Measurements from ENCODE around the gene PAF1.
"Not testable (repeated sequence)": the region's sequence is repeated elsewhere in the genome, so short reads cannot be mapped to it uniquely, and the experiment has no call there.

The PAF1 gene

DNA sequence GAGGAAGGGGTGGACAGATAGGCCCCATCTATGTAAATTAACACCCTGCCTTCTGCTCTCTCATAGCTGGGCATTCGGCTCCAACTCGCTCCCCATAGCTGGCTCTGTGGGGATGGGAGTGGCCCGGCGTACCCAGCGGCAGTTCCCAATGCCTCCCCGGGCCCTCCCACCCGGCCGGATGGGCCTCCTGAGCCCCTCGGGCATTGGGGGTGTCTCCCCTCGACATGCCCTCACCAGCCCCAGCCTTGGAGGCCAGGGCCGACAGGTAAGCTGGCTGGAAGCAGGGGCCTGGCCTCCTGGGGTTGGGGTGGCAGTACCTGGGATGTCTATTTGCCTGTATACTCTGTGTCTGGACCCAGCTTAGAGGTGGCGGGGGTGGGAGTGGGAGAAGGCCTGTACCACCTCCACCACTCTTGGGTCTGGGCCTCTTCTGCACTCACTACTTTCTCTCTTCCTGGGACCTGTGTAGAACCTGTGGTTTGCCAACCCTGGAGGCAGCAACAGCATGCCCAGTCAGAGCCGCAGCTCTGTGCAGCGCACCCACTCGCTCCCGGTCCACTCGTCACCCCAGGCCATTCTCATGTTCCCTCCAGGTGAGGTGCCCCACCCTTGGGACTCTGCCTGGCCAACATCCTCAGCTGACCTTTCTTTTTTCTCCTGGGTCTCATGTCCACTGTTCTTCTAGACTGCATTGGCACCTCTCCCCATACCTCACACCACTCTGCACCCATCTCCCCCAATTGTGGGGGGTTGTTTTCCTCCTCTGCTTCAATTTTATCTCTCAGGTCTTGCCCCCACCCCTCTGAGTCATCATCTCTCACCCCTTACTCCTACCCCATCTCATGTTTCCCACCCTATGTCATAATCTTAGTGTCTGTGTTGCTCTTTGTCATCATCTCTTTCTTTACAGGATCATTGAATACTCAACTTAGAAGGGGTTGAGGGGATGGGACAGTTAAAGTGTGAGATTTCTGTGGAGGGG is 10.1 kb downstream of the PAF1 start:
- DNase-seq, result no peak

DNA sequence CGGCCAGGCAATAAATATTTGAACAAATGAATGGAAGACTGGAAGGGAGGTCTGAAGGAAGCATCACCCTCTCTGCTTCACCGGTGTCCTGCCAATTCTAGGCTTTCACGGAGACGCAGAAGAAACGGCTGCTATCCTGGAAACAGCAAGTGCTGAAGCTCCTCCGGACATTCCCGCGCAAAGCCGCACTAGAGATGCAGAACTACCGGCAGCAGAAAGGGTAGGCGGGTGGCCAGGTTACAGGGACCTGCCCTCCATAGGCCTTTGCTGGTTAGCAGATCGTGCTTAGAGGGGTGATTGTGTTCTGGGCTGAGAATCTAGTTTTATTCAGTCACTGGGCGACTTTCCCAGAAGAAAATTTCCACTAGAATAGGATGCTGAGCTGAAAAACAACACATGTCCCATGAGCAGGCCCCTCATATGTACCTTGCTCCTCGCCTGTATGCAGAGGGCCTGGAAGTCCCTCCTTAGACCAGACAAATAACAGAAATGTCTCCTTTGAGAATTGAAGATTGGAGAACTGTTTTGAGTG is 11.0 kb downstream of the PAF1 start:
- DNase-seq, result no peak

DNA sequence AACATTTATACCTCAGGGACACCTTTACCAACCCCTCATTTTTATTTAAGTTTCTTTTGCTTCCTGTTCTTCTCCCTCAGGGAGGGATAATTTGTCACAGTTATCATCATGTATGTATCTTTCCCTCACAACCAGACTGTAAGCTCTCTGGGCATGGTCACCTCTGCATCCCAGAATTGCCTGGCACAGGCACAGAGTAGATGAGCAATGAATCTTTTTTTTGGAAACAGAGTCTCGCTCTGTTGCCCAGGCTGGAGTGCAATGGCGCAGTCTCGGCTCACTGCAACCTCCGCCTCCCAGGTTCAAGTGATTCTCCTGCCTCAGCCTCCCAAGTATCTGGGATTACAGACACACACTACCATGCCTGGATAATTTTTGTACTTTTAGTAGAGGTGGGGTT is 11.5 kb downstream of the PAF1 start:
- not testable (repeated sequence) for DNase-seq

DNA sequence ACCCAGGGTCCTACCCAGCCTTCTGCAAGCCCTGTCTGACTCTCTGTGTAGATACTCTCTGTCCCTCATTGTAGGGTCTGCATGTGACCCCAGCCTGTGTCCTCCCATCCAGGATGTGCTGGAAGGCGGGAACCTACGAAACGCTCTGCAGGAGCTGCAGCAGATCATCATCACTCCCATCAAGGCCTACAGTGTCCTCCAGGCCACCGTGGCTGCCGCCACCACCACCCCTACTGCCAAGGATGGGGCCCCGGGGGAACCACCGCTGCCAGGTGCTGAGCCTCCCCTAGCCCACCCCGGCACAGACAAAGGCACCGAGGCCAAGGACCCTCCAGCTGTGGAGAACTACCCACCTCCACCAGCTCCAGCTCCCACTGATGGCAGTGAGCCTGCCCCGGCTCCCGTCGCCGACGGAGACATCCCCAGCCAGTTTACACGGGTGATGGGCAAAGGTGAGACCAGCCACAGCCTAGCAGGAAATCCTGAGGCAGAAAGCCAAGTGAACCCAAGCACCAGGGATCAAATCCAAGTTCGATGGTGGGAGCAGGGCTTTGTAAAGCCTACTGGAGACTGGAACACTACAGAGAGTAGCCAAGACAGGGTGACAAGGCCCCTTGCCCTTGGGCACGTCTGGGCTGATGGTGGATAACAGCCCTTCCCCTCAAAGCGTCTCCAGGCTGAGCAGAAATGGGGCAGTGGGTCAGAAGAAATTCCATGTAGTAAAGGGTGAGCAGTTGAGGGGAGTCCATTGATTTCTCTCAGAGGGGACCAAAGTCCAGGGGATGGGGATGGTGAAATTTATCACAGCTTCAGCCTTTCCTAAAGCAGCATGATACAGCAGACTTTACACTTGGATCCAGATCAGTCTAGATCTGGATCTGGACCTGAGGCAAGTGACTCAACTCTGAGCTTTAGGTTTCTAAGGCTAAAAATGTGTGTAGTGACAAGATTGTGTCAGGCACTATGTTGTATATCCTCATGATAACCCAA is 13.2 kb downstream of the PAF1 start:
- no peak for DNase-seq

DNA sequence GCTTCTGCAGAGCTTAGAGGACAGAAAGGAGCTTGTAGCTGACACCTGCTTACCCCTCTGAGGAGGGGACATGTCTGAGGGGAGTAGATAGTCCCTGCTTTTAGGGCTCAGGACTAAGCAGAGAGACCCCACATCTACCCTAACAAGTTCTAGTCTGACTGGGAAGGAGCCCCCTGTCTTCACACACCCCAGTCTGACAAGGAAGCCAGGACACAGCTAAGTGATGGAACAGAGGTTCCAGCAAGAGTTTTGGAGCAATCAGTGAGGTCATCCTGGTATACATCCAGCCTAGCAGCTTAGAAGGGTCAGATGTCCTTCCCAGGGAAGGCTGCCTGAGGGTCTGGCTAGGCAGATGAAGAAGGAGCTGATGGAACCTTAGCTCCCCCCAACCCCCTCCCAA is 15.0 kb downstream of the PAF1 start:
- DNase-seq, result no peak

DNA sequence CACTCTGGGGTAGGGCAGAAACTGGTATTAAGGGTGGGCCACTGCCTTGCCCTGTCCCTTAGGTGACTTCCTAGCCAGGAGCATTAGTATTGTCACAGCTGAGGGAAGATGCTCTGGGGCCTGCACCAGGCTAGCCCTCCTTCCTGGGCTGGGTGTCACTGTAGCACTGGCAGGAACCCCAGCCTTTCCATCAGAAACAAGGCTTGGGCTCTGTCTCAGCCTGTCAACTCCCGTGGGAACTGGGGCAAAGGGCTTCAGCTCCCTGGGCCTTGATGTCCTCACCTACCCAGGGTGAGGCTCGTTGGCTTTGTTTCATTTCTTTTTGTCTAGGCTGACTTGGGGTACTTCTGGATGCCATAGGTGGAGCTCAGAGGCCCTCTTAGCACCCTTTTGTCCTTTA is 18.0 kb downstream of the PAF1 start:
- no peak for DNase-seq

DNA sequence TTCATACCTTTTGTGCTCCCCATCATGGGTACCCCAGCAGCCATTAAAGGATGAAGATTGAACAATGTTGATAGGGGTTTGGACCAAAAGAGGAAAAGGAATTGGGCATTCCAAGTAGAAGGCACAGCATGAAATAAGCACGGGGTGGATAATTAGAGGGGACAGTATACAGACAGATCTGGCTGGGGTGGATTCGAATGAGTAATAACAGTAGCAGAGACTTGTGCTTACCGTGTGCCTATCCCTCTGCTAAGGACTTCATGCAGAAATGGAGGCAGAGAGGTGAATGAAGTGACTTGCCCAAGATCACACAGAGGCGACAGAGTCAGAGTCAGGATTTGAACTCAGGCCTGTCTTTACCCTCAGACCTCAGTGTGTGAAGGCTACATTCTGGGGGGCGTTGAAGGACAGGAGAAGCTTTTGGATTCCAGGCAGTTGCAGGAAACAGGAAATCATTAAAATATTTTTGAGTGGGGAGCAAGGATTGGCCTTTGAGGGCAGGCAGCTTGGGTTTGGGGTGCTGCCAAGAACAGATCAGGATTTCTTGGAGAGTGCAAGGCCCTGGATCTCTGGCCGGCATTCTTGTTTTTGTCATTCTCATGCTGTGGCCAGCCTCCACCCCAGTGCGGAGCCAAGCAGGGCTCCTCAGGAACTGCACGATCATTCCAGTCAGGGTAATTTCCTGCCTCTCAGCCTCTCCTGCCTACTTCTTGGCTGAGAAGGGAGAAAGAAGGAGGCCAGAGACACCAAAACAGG is 18.7 kb downstream of the PAF1 start:
- no peak for DNase-seq

DNA sequence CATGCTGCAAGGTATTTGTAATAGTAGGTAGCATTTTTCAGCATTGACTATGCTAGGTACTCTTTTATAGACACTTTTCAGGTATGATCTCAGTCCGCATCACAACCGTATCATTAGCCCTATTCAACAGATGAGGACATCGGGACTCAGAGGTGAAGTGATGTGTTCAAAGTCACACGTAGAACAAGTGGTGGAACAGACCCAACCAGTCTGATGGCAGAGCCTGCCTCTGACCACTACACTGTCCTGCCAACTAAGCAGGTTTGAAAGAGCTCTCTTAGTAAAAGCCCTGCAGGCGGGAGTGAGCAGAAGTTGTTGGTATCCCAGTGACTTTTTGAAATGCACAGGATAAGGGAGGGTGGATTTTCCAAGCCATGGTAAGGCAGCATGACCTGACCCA is 20.2 kb downstream of the PAF1 start:
- no peak for DNase-seq

DNA sequence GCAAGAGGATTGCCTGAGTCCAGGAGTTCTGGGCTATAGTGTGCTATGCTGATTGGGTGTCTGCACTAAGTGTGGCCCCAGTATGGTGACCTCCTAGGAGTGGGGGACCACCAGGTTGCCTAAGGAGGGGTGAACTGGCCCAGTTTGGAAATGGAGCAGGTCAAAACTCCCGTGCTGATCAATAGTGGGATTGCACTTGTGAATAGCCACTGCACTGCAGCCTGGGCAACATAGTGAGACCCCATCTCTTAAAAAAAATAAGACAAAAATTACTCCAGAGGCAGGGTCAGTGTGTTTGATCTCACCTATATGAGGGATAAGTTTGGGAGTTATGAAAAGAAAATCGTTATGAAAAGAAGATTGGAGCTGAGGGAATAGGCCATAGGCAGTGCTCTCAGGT is 21.7 kb downstream of the PAF1 start:
- no peak for DNase-seq

DNA sequence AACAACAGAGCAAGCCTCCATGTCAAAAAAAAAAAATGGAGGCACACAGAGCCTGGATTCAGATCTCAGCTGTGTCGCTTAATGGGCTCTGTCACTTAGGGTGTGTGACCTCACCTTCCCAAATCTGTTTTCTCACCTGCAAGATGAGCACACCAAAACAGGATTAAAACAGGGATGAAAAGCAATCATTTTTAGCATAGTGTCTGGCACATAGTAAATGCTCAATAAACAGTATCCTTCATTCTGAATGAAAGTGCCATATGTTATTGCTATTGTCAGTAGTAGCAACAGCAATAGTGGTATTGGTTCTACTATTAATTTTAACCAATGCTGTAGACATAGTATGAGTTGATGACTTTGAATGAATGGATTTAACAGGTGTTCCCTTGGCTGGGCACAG is 25.4 kb downstream of the PAF1 start:
- DNase-seq, result no peak

DNA sequence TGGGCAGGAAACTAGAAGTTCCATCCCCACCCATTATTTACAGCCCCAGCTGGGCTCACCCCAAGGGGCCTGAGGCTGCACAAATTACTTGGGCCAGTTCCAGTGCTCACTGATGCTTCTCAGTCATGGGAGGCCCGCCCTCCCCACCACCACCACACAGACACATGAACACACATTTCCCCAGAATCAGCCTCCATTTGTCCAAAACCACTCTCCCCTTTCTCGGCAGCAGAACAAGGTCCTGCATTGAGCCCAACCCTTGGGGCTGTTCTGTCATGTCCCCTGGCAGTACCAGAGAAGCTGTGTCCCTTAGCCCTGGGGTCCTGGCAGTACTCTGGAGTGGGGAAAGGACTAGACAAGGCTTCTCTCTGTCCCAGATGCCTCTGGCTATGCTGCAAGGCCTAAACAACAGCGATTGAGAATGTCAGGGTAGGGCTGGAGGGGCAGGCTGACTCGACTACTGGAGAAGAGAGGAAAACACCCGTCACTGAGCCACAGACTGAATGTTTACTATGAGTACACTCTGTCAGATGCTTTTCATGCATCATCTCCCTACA is 26.9 kb downstream of the PAF1 start:
- DNase-seq, result no peak

DNA sequence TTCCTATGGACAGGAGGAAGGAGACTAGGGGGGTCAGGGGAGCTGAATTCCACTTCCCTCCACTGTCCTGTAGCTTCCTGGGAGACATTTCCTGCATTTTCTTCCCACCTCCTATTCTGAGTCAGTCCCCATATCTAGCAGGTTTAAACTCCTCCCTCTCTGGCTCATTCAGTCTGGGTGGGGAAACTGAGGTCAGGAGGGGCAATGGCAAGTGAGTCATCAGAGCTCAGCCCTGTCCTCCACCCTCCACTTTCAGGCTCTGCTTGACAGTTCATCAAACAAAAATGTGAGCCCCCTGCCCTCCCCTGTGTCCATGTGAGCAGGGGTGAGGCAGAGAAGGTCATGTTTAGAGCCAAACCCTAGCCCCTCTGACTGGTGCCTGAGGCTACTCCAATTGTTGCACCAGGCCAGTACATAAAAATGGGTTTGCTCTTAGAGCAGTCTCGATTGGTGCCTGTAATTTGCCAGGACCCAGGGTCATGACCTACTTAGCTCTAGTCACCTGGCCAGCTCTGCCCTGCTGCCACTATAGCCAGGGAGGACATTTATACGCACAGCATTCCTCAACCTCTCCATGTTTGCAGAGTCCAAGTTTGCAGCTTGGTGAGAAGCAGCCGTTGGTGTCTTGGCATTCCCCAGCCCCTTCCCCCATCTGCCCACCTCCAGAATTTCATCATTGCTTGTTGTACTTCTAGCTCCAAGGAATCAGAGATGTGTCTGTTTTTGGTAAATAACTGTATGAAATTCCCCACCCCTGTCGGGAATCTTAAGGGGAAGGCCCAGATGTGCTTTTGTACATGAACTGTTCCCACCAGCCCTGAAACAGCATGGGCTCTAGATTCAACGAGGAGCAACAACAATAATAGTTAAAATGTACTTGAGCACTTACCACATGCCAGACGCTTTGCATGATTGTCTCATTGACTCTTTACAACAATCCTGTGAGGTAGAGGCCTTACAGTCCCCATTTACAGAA is 27.9 kb downstream of the PAF1 start:
- no peak for DNase-seq

DNA sequence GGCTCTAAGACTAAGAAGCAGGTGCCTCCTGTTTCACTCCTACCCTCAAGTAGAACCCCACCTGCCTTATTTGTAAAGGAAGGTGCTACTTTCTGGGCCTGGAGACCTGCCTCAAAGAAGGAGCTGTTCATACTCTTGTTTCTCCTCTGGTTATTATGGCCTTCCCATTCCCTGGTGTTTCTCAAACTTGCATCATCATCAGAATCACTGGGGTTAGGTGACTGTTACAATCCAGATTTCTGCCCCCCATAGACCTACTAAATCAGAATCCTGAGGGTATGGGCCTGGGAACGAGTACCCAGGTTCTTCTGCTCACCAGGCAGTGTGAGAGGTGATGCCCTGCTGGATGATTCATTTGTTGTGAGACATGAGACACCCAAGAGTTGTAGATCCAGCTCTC is 30.3 kb downstream of the PAF1 start:
- DNase-seq, result no peak

DNA sequence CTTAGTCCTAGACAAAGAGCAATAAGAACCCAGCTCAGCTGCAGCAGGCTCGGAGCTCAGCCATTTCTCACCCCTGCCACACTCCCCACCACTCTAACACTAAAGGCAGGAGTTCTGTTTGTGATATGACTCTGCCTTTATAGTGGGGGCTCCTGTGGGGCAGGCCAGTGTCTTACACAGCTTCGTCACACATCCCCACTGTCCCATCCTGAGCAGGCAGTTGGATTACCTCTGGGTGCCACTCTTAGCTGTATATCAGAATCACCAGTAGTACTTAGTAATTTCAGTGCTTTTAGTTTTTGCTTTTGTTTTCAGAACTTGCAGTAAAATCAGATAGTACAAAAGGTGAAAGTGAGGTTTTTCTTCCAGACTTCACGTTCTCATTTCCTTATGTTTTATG is 31.9 kb downstream of the PAF1 start:
- DNase-seq, result no peak

DNA sequence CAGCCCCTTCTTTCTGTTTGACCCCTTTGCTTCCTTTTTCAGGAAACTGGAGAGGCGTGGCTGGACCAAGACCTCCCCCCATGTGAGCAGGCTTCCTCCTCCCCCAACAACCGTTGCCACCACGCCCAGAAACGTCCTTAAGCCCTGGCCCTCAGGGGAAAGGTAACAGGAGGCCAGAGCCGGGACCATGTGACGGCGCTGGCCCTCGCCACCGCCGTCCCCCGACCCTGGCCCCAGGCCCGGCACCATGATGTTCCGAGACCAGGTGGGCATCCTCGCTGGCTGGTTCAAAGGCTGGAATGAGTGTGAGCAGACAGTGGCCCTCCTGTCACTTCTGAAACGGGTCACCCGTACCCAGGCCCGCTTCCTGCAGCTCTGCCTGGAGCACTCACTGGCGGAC is 34.3 kb downstream of the PAF1 start:
- no peak for DNase-seq

DNA sequence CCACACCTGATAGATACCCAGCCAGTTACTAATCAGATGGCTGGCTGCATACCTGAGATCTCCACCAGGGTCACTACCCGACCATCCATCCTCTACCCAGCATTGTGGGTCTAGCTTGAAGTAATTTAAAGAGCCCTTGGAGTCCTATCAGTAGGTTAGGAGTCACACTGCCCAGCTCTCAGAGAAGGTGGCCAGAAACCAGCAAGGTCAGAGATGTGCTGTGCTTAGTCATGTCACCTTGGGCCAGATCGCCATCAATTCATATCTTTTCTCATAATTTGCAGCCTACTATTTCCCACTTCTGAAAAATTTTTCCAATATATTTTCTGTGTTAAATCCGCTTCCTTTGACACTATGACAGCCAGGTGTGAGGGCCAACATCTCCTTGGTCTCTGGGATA is 34.8 kb downstream of the PAF1 start:
- DNase-seq, result no peak

DNA sequence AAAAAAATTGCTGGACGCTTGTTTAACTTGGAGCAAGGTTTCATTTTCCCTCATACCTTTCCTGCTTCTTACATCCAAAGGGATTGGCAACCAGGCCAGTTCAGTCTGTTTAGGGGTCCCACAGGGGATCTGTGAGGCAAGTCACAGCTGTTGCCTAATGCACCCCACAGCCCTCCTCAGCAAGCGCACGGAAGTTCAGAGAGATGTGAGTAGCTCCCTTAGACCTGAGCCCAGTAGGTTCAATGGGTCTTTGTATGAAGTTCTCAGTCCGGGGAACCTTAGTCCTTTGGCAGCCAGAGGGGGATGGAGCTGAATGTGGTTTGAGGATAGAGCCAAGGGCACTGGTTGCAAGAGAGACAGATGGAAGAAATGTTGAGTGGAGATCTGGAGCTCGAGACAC is 35.7 kb downstream of the PAF1 start:
- no peak for DNase-seq

DNA sequence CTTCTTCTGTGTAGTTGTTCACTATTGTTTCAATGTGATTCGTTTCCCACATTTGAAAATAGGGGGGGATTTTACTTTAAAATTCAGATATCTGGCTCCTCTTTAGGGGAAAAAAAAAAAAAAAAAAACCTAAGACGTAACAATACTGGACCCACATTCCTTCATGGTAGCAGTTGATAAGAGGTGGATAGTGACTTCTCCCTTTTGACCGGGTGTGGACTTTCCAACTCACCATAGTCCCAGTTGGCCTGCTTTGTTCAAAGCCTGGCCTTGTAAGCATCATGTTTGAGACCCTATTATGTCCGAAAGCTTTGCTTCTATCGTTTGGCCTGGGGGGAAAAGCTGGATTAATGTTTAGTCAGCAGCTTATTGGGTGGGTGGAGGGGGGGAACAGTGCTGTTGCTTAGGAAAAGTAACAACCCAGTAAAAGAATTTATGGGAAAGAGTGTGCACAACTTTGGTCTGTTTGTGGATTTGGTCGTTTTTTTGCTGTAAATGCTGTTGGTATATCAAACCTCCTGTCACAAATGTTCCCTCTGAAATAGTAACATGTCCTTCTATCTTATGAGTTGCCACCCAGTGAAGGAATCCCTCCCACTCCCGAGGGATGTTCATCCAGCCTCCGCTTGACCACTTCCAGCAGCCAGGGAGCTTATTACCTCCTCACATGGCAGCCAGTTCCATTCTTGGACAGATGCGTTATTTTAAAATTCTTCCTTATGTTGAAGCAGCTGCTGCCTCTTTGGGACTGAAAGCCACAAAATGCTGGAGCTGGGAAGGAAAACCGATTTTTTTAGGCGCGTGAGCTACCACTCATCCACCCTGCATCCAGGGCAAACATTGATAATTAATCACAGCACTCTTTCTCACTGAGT is 38.3 kb downstream of the PAF1 start:
- no peak for DNase-seq

DNA sequence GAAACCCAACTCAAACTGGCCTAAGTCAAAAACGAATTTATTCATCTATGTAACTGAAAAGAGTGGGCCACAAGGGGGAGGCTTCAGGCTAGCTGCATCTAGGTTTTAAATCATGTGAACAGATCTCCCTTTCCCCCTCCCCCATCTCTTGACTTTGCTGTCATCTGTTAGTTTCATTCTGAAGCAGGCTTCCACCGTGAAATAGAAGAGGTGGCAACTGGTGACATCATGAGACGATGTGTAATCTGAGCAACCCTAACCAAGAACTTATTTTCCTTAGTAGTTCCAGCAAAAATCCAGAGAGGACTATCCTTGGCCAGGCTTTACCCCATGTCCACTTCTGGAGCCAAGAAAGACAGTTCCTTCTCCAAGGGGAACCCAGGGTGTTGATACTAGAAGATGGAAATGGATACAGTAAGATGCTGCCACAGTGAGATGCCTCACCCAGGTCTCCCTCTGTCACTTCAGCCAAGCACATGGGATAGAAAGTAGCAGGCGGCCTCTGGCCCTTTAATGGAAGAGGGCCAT is 39.3 kb downstream of the PAF1 start:
- no peak for DNase-seq

DNA sequence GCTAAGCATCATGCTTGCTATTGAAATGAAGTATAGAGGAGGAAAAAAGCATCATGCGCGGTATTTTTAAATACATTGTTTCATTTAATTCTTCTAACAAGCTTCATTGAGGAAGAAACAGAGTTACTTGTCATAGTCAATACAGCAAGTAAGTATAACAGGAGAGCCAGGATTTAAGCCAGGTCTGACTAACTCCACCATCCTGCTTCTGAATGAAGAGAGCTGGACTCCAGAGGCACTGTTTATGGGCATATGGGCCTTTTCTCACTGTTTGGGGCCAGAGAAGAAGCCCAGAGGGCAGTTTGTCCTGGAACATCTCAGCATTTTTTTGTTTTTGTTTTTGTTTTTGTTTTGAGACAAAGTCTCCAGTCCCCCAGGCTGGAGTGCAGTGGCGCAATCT is 40.8 kb downstream of the PAF1 start:
- DNase-seq, result no peak
